Inflammatory macrophage treated with lipopolysaccharide for 4 hours (primary cell): ENCODE results near the gene CALML6.

Experiments used
- DNase-seq: peaks from one replicate; pipeline ENCODE4 v3.0.0-alpha.2; 2020

The CALML6 gene

GRCh38 chr1:1946540-1946939, 31.5 kb downstream of the CALML6 start:
- no peak for DNase-seq

- DNase-seq, result no peak
Measured at GRCh38 chr1:1947493-1947892, 32.4 kb downstream of the CALML6 start.

GRCh38 chr1:1948783-1949182, 33.7 kb downstream of the CALML6 start:
- no peak for DNase-seq

DNA sequence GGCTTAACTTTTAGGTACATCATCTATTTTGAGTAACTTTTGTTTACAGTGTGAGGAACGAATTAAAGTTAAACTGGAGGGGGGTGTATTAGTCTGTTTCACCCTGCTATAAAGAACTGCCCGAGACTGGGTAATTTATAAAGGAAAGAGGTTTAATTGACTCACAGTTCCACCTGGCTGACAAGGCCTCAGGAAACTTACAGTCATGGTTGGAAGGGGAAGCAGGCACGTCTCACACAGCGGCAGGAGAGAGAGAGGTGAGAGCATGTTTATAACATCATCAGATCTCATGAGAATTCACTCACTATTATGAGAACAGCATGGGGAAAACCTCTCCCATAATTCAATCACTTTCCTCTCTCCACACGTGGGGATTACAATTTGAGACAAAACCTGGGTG, 35.9 kb downstream of the CALML6 start:
- DNase-seq, result no peak

GRCh38 chr1:1954015-1954414, 39.0 kb downstream of the CALML6 start:
- no peak for DNase-seq

GRCh38 chr1:1954831-1955441, 39.9 kb downstream of the CALML6 start:
- DNase-seq, result no peak

DNA sequence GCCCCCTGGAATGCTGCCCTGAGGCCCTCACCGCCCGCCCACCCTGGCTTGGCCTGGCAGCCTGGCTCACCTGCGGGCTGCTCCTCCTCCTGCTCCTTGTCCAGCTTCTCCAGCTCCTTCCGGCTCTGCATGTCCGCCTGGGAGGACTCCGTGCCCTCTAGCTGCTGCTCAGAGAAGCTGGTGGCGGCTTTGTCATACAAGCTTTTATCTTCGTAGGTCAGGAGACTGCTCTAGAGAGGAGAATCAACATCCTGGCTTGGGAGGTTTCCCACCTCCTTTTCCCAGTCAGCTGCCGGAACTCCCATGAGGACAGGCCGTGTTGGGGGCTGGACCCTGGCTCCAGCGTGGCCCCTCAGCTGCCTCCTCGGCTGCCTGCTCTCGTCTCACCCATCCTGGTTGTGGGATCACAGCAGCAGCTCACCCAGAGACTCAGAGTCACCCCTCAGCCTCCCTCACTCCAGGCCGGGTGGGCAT, 40.6 kb downstream of the CALML6 start:
- DNase-seq, result no peak

DNA sequence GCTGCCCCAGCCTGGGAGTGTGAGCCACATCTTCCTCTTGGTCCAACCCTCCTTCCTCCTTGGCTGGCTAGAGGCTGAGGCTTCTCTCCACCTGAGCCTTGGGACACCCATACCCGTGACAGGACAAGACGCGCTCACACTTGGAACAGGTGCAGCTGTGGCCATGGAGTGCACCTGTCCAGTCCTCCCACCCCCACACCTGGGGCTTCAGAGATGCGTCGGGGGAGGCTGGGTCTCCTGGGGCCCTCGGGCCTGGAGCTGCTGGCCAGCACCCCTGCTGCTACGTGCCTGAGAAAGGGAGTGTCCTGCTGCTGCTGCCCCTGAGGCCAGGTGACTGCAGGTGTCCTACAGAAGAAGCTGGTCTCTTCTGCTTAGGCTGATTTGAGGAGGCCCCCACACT, 41.0 kb downstream of the CALML6 start:
- DNase-seq, result no peak

DNA sequence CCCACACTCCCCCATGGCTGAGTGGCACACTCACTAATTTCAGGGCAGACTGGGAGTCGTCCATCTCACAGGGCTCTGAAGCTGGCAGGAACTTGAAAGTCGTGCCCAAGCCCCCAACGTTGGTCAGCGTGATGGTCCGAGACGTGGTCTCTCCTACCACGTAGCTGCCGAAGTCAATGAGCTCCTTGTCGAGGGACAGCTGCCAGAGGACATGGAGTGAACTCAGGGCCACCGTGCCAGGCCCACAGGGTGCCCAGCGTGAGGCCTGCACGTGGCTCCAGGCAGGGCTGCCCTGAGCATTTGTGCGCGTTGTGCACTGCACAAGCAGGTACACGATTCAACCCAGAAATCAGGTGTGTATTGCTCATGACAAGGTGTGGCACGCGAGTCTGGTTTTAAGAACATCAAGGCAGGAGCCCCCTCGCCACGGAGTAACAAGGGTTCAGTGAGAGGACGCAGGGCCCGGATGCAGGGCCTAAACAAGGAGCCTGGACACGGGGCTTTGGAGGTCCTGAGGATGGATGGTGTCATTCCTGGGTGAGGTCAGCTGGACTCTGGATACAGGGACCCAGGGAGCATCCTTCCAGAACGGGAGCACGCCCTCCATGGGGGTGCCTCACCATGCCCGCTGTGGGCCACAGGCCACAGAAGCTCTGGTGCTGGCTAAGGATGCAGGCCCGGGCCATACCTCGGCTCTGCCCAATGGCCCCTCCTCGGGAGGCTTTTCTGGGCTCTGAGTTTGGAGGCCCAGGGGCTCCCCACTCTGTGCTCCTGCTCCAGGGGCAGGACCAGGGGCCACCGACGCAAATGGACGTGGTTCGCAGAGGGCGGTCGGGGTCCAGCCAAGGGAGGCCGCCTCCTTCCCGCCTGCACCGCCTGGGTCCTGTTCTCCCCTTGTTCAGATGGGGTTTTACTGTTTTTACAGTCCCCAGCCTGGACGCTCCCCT, 41.8 kb downstream of the CALML6 start:
- no peak for DNase-seq

GRCh38 chr1:1957533-1957961, 42.5 kb downstream of the CALML6 start:
- no peak for DNase-seq

GRCh38 chr1:1958071-1958541, 43.0 kb downstream of the CALML6 start:
- no peak for DNase-seq

DNA sequence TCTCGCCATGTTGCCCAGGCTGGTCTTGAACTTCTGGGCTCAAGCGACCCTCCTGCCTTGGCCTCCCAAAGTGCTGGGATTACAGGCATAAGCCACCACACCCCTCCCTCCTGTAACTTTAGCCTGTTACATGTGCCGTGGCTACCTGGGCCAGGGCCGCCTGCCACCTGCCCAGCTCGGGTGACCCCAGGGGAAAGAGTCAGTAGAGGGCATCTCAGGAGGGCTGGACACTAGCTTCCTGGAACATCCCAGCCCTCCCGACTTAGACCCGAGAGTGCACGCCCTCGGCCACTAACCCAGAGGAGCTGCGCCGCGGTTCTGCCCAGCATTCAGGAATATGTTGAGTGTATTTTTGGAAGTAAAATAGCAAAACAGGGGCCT, 44.4 kb downstream of the CALML6 start:
- no peak for DNase-seq

- DNase-seq, result peak; percentile 62
Measured at GRCh38 chr1:1959840-1960479, 44.9 kb downstream of the CALML6 start.

DNA sequence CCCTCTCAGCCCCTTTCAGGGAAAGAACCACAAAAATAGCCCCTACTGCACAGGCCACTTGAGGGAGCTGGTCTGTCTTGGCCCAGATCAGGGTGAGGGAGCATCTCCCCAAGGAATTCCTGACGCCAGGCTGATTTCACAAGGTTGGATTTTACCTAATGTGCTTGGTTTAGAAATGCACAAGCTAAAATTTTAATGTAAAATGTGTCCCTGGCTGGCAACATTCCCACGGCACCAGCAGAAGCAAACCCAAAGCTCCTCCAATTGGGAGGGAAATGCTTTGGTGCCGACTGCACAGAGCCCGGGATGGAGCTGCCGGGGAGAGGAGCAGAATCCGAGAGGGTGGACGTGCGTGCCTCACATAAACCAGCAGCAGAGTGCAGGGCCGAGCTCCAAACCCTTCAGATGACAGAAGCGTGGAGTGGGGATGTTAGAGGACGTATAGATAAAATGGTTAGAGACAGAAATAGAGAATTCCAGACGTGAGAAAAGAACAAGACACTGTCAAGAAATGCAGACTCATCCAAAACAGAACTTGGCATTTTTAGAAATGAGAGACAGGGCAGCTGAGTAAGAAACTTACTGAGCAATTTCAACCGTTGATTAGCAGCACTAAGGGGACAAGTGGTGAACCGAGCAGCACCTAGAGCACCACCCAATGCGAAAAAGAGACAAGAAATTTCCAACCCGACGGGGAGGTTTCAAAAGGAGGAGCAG, 45.6 kb downstream of the CALML6 start:
- DNase-seq, result no peak

DNA sequence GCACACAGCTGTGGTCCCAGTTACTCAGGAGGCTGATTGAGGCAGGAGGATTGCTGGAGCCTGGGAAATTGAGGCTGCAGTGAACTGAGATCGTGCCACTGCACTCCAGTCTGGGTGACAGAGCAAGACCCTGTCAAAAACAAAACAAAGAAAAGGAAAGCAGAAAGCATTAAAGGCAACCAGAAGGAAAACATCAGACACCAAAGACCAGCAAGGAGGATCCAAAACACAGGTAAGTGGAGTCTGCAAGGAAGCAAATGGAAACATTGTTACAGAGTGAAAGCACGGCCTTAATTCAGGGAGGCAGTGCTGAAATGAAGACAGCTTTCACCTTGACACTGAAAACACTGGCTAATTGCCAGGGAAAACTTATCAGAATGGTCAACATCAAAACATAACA, 47.7 kb downstream of the CALML6 start:
- DNase-seq, result no peak

DNA sequence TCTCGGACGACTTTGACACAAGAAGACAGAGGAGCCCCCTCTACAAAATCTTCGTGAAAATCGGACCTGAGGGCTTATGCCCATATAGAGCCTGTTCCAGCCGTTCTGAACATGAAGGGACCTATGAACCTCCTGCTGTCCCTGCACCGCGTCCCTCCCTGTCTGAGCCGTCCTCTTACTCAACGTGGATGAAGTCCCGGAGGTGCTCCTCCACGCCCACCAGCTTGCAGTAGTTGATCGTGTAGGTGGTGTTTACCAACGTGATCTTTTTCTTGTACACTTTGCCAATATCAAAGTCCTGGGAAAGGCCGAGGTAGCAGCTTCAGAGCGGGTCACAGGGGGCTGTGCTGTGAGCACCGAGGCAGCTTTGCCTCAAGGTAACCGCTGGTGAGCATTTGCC, 48.5 kb downstream of the CALML6 start:
- no peak for DNase-seq

GRCh38 chr1:1964811-1965210, 49.8 kb downstream of the CALML6 start:
- no peak for DNase-seq

DNA sequence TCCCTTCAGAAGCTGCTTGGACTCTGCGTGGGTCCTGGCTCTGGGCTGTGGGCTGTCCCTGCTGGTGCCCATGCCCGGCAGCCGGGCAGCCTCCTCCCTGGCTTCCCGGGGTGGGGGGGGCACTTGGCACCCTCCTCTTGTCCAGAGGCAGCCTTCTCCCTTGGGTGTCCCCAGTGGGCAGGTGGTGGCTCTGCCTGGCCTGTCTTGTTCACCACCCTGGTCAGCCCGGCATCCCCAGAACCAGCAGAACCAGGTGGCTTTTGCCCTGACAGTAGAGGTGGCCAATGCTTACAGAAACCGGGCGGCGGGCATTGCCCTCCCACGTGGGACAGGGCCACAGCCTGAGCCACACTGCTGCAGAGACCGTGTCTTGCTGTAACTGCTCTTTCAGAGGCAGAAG, 50.5 kb downstream of the CALML6 start:
- DNase-seq, result no peak

DNA sequence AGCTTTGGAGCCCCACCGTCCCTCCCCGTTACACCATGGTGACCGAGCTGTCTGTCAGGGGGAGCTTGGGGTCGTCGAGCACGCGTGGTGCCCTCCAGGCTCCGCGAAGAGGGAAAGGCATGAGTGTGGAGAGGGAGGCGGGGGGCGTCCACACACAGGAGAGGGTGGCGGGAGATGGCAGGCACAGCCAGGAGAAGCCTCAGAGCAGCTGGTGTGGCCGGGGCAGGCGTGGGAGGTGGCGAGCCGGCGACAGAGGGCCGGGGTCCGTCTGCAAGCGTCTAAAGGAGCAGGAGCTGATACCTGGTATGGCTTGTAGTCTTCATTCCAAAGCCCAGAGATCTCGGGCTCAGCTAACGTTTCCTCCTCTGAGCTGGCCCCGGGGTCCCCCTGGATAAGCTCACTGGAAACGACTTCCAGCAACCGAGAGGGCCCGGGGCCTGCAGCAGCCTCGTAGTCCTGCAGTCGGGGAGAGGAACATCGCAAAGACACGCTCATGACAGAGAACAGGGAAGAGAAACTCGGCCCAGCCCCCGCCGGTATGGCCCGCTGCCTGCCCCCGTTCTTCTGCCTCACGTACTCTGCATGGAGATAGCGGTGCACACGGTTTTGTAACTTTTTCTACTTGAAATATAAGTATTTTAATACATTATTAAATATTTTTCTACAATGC, 51.1 kb downstream of the CALML6 start:
- DNase-seq, result peak; percentile 13
